ENCODE results near the gene ATXN1. TPM values are rescaled to one million over a fixed set of nuclear protein-coding genes. Genes with fewer than 3 reads are reported as not detected.
"Not testable (repeated sequence)": the region's sequence is repeated elsewhere in the genome, so short reads cannot be mapped to it uniquely, and the experiment has no call there.

Gene ATXN1
- total RNA-seq, 1 experiment from 2014 or later = 8.1 TPM

DNA sequence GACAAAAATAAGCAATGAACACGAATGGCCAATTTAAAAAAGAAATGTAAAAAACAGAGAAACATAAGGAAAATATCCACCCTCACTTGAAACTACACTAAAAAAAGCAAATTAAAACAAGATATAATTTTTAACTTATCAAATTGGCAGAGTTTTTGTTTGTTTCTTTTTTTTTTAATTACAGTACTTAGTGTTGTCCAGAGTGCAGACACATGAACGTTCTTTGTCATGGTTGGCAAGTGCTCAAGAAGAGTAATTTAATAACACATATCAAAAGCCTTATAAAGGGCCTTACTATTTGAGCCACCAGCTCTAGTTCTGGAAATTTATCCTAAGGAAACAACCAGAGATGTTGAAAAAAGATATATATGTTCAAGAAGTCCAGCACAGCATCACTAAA, 142.3 kb downstream of the ATXN1 start (continued):
- no peak for TF ChIP-seq ZNF232 (CRISPR knock-in tag; IDR thresholded peaks at IDR 0.05)
- no peak for TF ChIP-seq SOX15 (CRISPR knock-in tag; IDR thresholded peaks at IDR 0.05)
- TF ChIP-seq, protein P1, sequence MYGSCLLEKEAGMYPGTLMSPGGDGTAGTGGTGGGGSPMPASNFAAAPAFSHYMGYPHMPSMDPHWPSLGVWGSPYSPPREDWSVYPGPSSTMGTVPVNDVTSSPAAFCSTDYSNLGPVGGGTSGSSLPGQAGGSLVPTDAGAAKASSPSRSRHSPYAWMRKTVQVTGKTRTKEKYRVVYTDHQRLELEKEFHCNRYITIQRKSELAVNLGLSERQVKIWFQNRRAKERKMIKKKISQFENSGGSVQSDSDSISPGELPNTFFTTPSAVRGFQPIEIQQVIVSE (CRISPR knock-in tag; IDR thresholded peaks at IDR 0.05; ENCODE audit: borderline replicate concordance) = no peak

DNA sequence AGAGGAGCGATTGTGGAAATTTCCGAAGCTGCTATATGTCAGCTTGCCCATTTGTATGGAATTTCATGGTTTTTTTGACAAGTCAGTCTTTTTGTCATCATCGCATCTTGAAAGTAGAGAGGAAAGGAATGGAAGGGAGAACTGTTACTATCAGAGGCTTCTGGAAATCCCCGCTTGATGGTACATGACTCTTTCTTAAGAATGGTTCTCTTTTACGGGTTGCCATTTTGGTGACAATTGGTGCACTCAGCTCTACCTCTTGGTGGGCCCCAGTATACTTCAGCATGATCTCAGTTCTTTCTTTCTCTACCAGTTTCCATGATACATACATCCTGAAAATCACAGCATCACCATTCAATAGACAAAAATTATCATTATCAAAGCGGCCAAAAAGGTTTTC, 146.0 kb downstream of the ATXN1 start:
- CTCF ChIA-PET; H3K27ac Mint-ChIP-seq; POLR2A ChIA-PET; H3K27me3 Mint-ChIP-seq (ENCODE audit: low read depth); H3K4me1 Mint-ChIP-seq; H3K36me3 Mint-ChIP-seq; DNase-seq (ENCODE audit: low spot score); H3K4me3 Mint-ChIP-seq; ATAC-seq; H3K9me3 Mint-ChIP-seq: not testable (repeated sequence)

DNA sequence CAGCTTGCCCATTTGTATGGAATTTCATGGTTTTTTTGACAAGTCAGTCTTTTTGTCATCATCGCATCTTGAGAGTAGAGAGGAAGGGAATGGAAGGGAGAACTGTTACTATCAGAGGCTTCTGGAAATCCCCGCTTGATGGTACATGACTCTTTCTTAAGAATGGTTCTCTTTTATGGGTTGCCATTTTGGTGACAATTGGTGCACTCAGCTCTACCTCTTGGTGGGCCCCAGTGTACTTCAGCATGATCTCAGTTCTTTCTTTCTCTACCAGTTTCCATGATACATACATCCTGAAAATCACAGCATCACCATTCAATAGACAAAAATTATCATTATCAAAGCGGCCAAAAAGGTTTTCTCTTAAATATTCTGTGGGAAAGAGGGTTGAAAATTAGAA, 147.1 kb downstream of the ATXN1 start:
- H3K36me3 Mint-ChIP-seq; H3K27me3 Mint-ChIP-seq (ENCODE audit: low read depth); H3K9me3 Mint-ChIP-seq; POLR2A ChIA-PET; H3K4me1 Mint-ChIP-seq; H3K4me3 Mint-ChIP-seq; DNase-seq (ENCODE audit: low spot score); H3K27ac Mint-ChIP-seq; ATAC-seq; CTCF ChIA-PET: not testable (repeated sequence)

DNA sequence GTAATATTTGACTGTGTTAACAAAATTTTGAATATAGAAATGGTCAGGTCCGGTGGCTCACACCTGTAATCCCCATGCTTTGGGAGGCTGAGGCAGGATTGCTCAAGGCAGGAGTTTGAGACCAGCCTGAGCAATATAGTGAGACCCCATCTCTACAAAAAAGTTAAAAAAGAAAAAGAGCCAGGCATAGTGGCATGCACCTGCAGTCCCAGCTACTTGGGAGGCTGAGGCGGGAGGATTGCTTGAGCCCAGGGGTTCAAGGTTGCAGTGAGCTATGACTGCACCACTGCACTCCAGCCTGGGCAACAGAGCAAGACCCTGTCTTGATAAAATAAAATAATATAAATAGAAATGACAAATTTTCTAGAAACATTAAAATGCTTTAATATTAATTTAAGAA, 147.8 kb downstream of the ATXN1 start:
- CTCF ChIA-PET; H3K27me3 Mint-ChIP-seq (ENCODE audit: low read depth); H3K4me3 Mint-ChIP-seq; POLR2A ChIA-PET; ATAC-seq; DNase-seq (ENCODE audit: low spot score); H3K36me3 Mint-ChIP-seq; H3K27ac Mint-ChIP-seq; H3K9me3 Mint-ChIP-seq; H3K4me1 Mint-ChIP-seq: not testable (repeated sequence)

DNA sequence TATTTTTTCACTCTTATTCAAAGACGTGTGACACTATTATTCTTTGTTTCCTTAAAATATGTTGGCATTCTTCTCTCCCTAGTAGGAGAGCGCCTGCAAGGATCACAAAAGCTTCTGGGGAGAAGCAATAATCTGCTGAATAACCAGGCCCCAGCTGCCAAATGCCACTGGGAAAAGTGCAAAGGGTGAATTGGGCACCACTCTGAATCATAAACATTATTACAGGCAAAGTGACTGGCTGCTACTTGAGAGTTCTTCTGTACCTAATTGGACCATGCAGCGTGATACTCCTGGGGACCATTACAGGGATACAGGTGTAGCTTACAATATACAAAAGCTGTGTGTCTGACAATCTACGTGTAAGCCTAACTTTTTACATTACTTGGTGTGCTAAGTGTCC, 152.8 kb downstream of the ATXN1 start:
- POLR2A ChIA-PET = no interaction called here
- H3K36me3 Mint-ChIP-seq = no peaks in the 10 kb centered on the region
- DNase-seq (ENCODE audit: low spot score) (no peak), ATAC-seq (no peak)
- H3K27me3 Mint-ChIP-seq (ENCODE audit: low read depth) = no peaks in the 10 kb centered on the region
- peaks cover 5% of the 10 kb centered on the region for H3K4me1 Mint-ChIP-seq
- TF ChIP-seq, protein P2, sequence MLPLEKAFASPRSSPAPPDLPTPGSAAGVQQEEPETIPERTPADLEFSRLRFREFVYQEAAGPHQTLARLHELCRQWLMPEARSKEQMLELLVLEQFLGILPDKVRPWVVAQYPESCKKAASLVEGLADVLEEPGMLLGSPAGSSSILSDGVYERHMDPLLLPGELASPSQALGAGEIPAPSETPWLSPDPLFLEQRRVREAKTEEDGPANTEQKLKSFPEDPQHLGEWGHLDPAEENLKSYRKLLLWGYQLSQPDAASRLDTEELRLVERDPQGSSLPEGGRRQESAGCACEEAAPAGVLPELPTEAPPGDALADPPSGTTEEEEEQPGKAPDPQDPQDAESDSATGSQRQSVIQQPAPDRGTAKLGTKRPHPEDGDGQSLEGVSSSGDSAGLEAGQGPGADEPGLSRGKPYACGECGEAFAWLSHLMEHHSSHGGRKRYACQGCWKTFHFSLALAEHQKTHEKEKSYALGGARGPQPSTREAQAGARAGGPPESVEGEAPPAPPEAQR (CRISPR knock-in tag; IDR thresholded peaks at IDR 0.05) = no peak
- no peak for TF ChIP-seq RORB (CRISPR knock-in tag; IDR thresholded peaks at IDR 0.05)
- TF ChIP-seq, protein P3, sequence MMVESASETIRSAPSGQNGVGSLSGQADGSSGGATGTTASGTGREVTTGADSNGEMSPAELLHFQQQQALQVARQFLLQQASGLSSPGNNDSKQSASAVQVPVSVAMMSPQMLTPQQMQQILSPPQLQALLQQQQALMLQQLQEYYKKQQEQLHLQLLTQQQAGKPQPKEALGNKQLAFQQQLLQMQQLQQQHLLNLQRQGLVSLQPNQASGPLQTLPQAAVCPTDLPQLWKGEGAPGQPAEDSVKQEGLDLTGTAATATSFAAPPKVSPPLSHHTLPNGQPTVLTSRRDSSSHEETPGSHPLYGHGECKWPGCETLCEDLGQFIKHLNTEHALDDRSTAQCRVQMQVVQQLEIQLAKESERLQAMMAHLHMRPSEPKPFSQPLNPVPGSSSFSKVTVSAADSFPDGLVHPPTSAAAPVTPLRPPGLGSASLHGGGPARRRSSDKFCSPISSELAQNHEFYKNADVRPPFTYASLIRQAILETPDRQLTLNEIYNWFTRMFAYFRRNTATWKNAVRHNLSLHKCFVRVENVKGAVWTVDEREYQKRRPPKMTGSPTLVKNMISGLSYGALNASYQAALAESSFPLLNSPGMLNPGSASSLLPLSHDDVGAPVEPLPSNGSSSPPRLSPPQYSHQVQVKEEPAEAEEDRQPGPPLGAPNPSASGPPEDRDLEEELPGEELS (CRISPR knock-in tag; IDR thresholded peaks at IDR 0.05) = no peak
- no peak for TF ChIP-seq ZNF423 (CRISPR knock-in tag; IDR thresholded peaks at IDR 0.05)
- TF ChIP-seq ZNF416 (CRISPR knock-in tag; IDR thresholded peaks at IDR 0.05) = no peak
- no peak for TF ChIP-seq ZNF121 (CRISPR knock-in tag; IDR thresholded peaks at IDR 0.05)
- TF ChIP-seq FOXP1 (CRISPR knock-in tag; IDR thresholded peaks at IDR 0.05; ENCODE audit: borderline replicate concordance) = no peak
- TF ChIP-seq, protein P4, sequence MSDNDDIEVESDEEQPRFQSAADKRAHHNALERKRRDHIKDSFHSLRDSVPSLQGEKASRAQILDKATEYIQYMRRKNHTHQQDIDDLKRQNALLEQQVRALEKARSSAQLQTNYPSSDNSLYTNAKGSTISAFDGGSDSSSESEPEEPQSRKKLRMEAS (CRISPR knock-in tag; IDR thresholded peaks at IDR 0.05) = no peak
- TF ChIP-seq, protein P5, sequence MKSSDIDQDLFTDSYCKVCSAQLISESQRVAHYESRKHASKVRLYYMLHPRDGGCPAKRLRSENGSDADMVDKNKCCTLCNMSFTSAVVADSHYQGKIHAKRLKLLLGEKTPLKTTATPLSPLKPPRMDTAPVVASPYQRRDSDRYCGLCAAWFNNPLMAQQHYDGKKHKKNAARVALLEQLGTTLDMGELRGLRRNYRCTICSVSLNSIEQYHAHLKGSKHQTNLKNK (CRISPR knock-in tag; IDR thresholded peaks at IDR 0.05) = no peak
- TF ChIP-seq ZNF138 (CRISPR knock-in tag; conservative IDR thresholded peaks at IDR 0.05) = no peak
- TF ChIP-seq, protein P6, sequence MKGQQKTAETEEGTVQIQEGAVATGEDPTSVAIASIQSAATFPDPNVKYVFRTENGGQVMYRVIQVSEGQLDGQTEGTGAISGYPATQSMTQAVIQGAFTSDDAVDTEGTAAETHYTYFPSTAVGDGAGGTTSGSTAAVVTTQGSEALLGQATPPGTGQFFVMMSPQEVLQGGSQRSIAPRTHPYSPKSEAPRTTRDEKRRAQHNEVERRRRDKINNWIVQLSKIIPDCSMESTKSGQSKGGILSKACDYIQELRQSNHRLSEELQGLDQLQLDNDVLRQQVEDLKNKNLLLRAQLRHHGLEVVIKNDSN (CRISPR knock-in tag; IDR thresholded peaks at IDR 0.05) = no peak
- TF ChIP-seq, protein P7, sequence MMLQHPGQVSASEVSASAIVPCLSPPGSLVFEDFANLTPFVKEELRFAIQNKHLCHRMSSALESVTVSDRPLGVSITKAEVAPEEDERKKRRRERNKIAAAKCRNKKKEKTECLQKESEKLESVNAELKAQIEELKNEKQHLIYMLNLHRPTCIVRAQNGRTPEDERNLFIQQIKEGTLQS (CRISPR knock-in tag; conservative IDR thresholded peaks at IDR 0.05) = no peak
- no peak for TF ChIP-seq GTF2I (CRISPR knock-in tag; conservative IDR thresholded peaks at IDR 0.05)
- no peak for TF ChIP-seq PRRX2 (CRISPR knock-in tag; IDR thresholded peaks at IDR 0.05)
- no peak for TF ChIP-seq SOX15 (CRISPR knock-in tag; IDR thresholded peaks at IDR 0.05)
- TF ChIP-seq TEAD1 (CRISPR knock-in tag; IDR thresholded peaks at IDR 0.05) = no peak
- no peak for TF ChIP-seq RELA (CRISPR knock-in tag; IDR thresholded peaks at IDR 0.05; ENCODE audit: borderline replicate concordance)
- TF ChIP-seq CREM (CRISPR knock-in tag; IDR thresholded peaks at IDR 0.05) = no peak
- no peak overlapping the region for H3K4me3 Mint-ChIP-seq
- H3K27ac Mint-ChIP-seq = no peak overlapping the region
- CTCF ChIA-PET = no interaction called here
- 0 out of 2 replicates have a peak, but pooled peaks cover 3% of the 10 kb centered on the region for H3K9me3 Mint-ChIP-seq

Measured in WTC11 (cell line).